Transverse colon (tissue), 3 donors: ENCODE results near the gene UROC1.

ENCODE experiments used
- CTCF ChIP-seq, 5 experiments: fragments of 200-600 bp in 3 of 5; fragments of 450-650 bp in 2 of 5; sonication (generic) in 3 of 5; IDR thresholded peaks; 1 replicate in 2 of 5; 2 replicates in 3 of 5; pipeline ENCODE4 v1.5.1; 2016 to 2017; ENCODE audit warnings: antibody characterized with exemption in 5 of 5, inconsistent platforms in 3 of 5, mild to moderate bottlenecking in 2 of 5, moderate library complexity in 1 of 5
- POLR2A ChIP-seq: fragments of 450-650 bp; IDR thresholded peaks from one replicate; pipeline ENCODE4 v1.6.1; 2016; ENCODE audit warnings: antibody characterized with exemption, mild to moderate bottlenecking, moderate library complexity

- TF ChIP-seq POLR2A (no peak), CTCF (IDR thresholded peaks at IDR 0.05) (no peak)
Observed at GRCh38 chr3:126447456-126448106, 70.0 kb downstream of the UROC1 start.
